HCT116 (cell line): ENCODE data around the gene PRSS36. TPM values are rescaled to one million over a fixed set of nuclear protein-coding genes. Genes with fewer than 3 reads are reported as not detected.

Experiments
- ATAC-seq: fragments of 200-7000 bp; cut with Tn5 transposase; 2 replicates; pipeline ENCODE4 v1.9.1; 2020; ENCODE audit warnings: mild to moderate bottlenecking, moderate library complexity
- BruUV-seq: library from RNA; stranded (reverse); fragments of 400-500 nt; replicated peaks from 2 replicates; lab custom pipeline; 2021; lab: Mats Ljungman, UMichigan
- CTCF ChIA-PET: fragments of 300-600 bp; sonication (Branson Sonifier 250); formaldehyde crosslinking; loops from one replicate; lab custom pipeline; 2021; ENCODE audit warnings: antibody characterized with exemption; lab: Charles Lee
- POLR2A ChIA-PET: fragments of 300-600, 350-600 bp; sonication (Branson Sonifier 250); formaldehyde crosslinking; loops from one replicate; lab custom pipeline; 2021; ENCODE audit warnings: antibody characterized with exemption; lab: Charles Lee
- RAD21 ChIA-PET, 2 experiments: fragments of 300-600 bp; sonication (Branson Sonifier 250); formaldehyde crosslinking; loops; one replicate each; lab custom pipeline; 2023; ENCODE audit warnings: low total read pairs in 2 of 2; ENCODE audit not compliant: uncharacterized antibody in 2 of 2, unreplicated experiment in 2 of 2, low non-redundant PET in 1 of 2; lab: Charles Lee
- DNase-seq: peaks from one replicate; pipeline ENCODE4 v3.0.0-alpha.2; 2010; ENCODE audit warnings: low read depth, low spot score
- H2AFZ ChIP-seq: fragments of 200-600 bp; shearing (Covaris generic), sonication (generic); 2 replicates; pipeline ENCODE4 v1.6.1; 2017; ENCODE audit warnings: low read depth, mixed run types, mixed read lengths, antibody characterized with exemption, low read length; ENCODE audit not compliant: poor library complexity, severe bottlenecking
- H3K27ac ChIP-seq: 2 replicates; pipeline ENCODE4 v1.5.1; 2012; ENCODE audit warnings: low read depth, low read length
- H3K27me3 ChIP-seq: fragments of 200-600 bp; sonication (generic); 2 replicates; pipeline ENCODE4 v1.6.1; 2016; ENCODE audit warnings: mixed run types, low read length, mixed read lengths; ENCODE audit not compliant: insufficient read depth
- H3K36me3 ChIP-seq, 2 experiments: fragments of 200-500 bp in 1 of 2; fragments of 200-600 bp in 1 of 2; sonication (Bioruptor generic) in 1 of 2; sonication (generic) in 1 of 2; 2 replicates each; pipeline versions ENCODE4 v1.5.1 to v1.6.1; 2014 to 2016; ENCODE audit warnings: low read length in 2 of 2, inconsistent platforms in 1 of 2, mixed read lengths in 1 of 2, mixed run types in 1 of 2; ENCODE audit not compliant: insufficient read depth in 2 of 2, control insufficient read depth in 1 of 2
- H3K4me1 ChIP-seq, 2 experiments: fragments of 200-600 bp in 1 of 2; sonication (generic) in 1 of 2; 2 replicates each; pipeline versions ENCODE4 v1.5.1 to v1.6.1; 2012 to 2017; ENCODE audit warnings: low read length in 2 of 2, inconsistent platforms in 1 of 2, mild to moderate bottlenecking in 1 of 2, mixed read lengths in 1 of 2, mixed run types in 1 of 2, moderate library complexity in 1 of 2; ENCODE audit not compliant: insufficient read depth in 2 of 2, control insufficient read depth in 1 of 2
- H3K4me2 ChIP-seq: fragments of 200-600 bp; sonication (generic); 2 replicates; pipeline ENCODE4 v1.6.1; 2017; ENCODE audit warnings: mixed run types, low read length, mixed read lengths
- H3K4me3 ChIP-seq, 2 experiments: fragments of 200-600 bp in 1 of 2; sonication (generic) in 1 of 2; replicated peaks in 1 of 2; 2 replicates each; pipeline ENCODE4 v1.5.1; 2011 to 2016; ENCODE audit warnings: low read length in 2 of 2, control low read depth in 1 of 2, low read depth in 1 of 2, mild to moderate bottlenecking in 1 of 2, mixed read lengths in 1 of 2, mixed run types in 1 of 2
- H3K79me2 ChIP-seq: fragments of 200-600 bp; sonication (generic); 2 replicates; pipeline ENCODE4 v1.6.1; 2017; ENCODE audit warnings: mild to moderate bottlenecking, mixed run types, low read length, moderate library complexity, mixed read lengths; ENCODE audit not compliant: insufficient read depth
- H3K9ac ChIP-seq: fragments of 200-600 bp; sonication (generic); 2 replicates; pipeline ENCODE4 v1.6.1; 2016; ENCODE audit warnings: low read length, mixed read lengths
- H3K9me2 ChIP-seq: fragments of 200-600 bp; sonication (generic), shearing (Covaris generic); 2 replicates; pipeline ENCODE4 v1.6.1; 2017; ENCODE audit warnings: mixed run types, mild to moderate bottlenecking, moderate library complexity; ENCODE audit not compliant: insufficient read depth
- H3K9me3 ChIP-seq, 2 experiments: fragments of 200-500 bp in 1 of 2; fragments of 200-600 bp in 1 of 2; sonication (Bioruptor generic) in 1 of 2; sonication (generic) in 1 of 2; 2 replicates each; pipeline ENCODE4 v1.6.1; 2014 to 2017; ENCODE audit warnings: low read length in 2 of 2, mixed read lengths in 2 of 2, inconsistent platforms in 1 of 2, low read depth in 1 of 2, mild to moderate bottlenecking in 1 of 2, mixed run types in 1 of 2, moderate library complexity in 1 of 2; ENCODE audit not compliant: control insufficient read depth in 1 of 2, insufficient read depth in 1 of 2
- H4K20me1 ChIP-seq: fragments of 200-600 bp; sonication (generic), shearing (Covaris generic); 2 replicates; pipeline ENCODE4 v1.6.1; 2017; ENCODE audit warnings: mixed run types, mild to moderate bottlenecking, moderate library complexity; ENCODE audit not compliant: insufficient read depth
- CBX3 ChIP-seq: IDR thresholded peaks from 2 replicates; pipeline ENCODE4 v1.6.1; 2012; ENCODE audit warnings: low read depth
- CEBPB ChIP-seq: IDR thresholded peaks from 2 replicates; pipeline ENCODE4 v1.6.1; 2012; ENCODE audit warnings: low read depth
- CTCF ChIP-seq, 3 experiments: fragments of 200-600 bp in 1 of 3; sonication (generic) in 1 of 3; IDR thresholded peaks in 2 of 3; conservative IDR thresholded peaks in 1 of 3; 2 replicates each; pipeline ENCODE4 v1.5.1; 2012 to 2017; ENCODE audit warnings: low read depth in 2 of 3, low read length in 2 of 3, antibody characterized with exemption in 1 of 3, borderline replicate concordance in 1 of 3, control low read depth in 1 of 3, mild to moderate bottlenecking in 1 of 3, mixed read lengths in 1 of 3, mixed run types in 1 of 3, moderate library complexity in 1 of 3; ENCODE audit not compliant: insufficient read depth in 1 of 3
- ELF1 ChIP-seq: IDR thresholded peaks from 2 replicates; pipeline ENCODE4 v1.6.1; 2012; ENCODE audit warnings: low read depth, borderline replicate concordance
- EZH2 ChIP-seq: fragments of 200-600 bp; sonication (generic); IDR thresholded peaks from 2 replicates; pipeline ENCODE4 v1.6.1; 2017; ENCODE audit warnings: antibody characterized with exemption, mixed run types
- FOSL1 ChIP-seq: IDR thresholded peaks from 2 replicates; pipeline ENCODE4 v1.6.1; 2012; ENCODE audit warnings: low read depth
- POLR2A ChIP-seq: IDR thresholded peaks from 2 replicates; pipeline ENCODE4 v1.7.0; 2011; ENCODE audit warnings: borderline replicate concordance; ENCODE audit not compliant: insufficient read depth, insufficient read length; ENCODE audit errors: extremely low read depth
- POLR2AphosphoS5 ChIP-seq: IDR thresholded peaks from 2 replicates; pipeline ENCODE4 v1.6.1; 2011; ENCODE audit warnings: mild to moderate bottlenecking, low read depth, low read length, moderate library complexity
- RAD21 ChIP-seq: IDR thresholded peaks from 2 replicates; pipeline ENCODE4 v1.6.1; 2012; ENCODE audit warnings: low read depth, mild to moderate bottlenecking
- SP1 ChIP-seq: IDR thresholded peaks from 2 replicates; pipeline ENCODE4 v1.6.1; 2012; ENCODE audit warnings: low read depth
- SRF ChIP-seq: IDR thresholded peaks from 2 replicates; pipeline ENCODE4 v1.6.1; 2012; ENCODE audit warnings: low read depth
- TCF7L2 ChIP-seq: IDR thresholded peaks from 2 replicates; pipeline ENCODE4 v1.7.0; 2011; ENCODE audit warnings: borderline replicate concordance, inconsistent platforms; ENCODE audit not compliant: insufficient read depth, insufficient read length; ENCODE audit errors: extremely low read depth
- YY1 ChIP-seq: IDR thresholded peaks from 2 replicates; pipeline ENCODE4 v1.6.1; 2011; ENCODE audit warnings: low read length, low read depth, moderate library complexity, mild to moderate bottlenecking; ENCODE audit not compliant: insufficient replicate concordance; ENCODE audit errors: extremely low read depth
- ZFX ChIP-seq: fragments of 450-650 bp; IDR thresholded peaks from 2 replicates; pipeline ENCODE4 v1.6.1; 2017
- ZNF274 ChIP-seq: fragments of 200-500 bp; sonication (Bioruptor generic); IDR thresholded peaks from 2 replicates; pipeline ENCODE4 v1.6.1; 2014; ENCODE audit warnings: mild to moderate bottlenecking, low read depth, low read length, inconsistent platforms
- intact Hi-C: fragments of 100-400 bp; cut with micrococcal nuclease; formaldehyde crosslinking; loops from 2 replicates; pipeline ENCODE4 v1.10.0; 2022
- total RNA-seq: library from RNA; stranded (reverse); gene quantifications from one replicate; pipeline ENCODE4 v1.2.1, GENCODE V29; 2021; ENCODE audit not compliant: unreplicated experiment
- TF ChIP-seq, protein P1 (sequence below): IDR thresholded peaks from 2 replicates; pipeline ENCODE4 v1.6.1; 2012

Gene PRSS36
- total RNA-seq, 1 experiment from 2014 or later, result not detected

- H3K27me3 ChIP-seq, result no peaks in the 10 kb centered on the region
- POLR2A ChIA-PET, result interaction anchor here (1.0 kb wide), 1 partner anchor 31 kb away, joined by 3 read pairs; the partner anchor contains the start of gene TRIM72
- DNase-seq (no peak), ATAC-seq (no peak)
- CTCF ChIA-PET, result no interaction called here
- H3K79me2 ChIP-seq, result peaks cover 74% of the 10 kb centered on the region
- H3K4me1 ChIP-seq, result peaks cover 10 to 26% of the 10 kb centered on the region in 2 experiments
- RAD21 ChIA-PET, result no interaction called here
- no peaks in the 10 kb centered on the region for H3K9me3 ChIP-seq
- no peak overlapping the region for H3K9ac ChIP-seq
- H3K27ac ChIP-seq, result no peak overlapping the region
- intact Hi-C loops, result no loop called here
- TF ChIP-seq SP1, result no peak
- TF ChIP-seq RAD21, result no peak
- no peak for TF ChIP-seq ELF1
- TF ChIP-seq SRF, result no peak
- BruUV-seq, result no TSS peak
- no peaks in the 10 kb centered on the region for H3K9me2 ChIP-seq
- peak overlapping the region; percentile 92 for H3K4me2 ChIP-seq
- H3K4me3 ChIP-seq, result 0 out of 4 replicates have a peak overlapping the region, but pooled peaks of 1 of the 2 experiments have one; percentile 90
- peaks cover 63% of the 10 kb centered on the region for H4K20me1 ChIP-seq
- H3K36me3 ChIP-seq, result peaks cover 44 to 62% of the 10 kb centered on the region in 2 experiments
- H2AFZ ChIP-seq, result no peak overlapping the region
Measured at GRCh38 chr16:31182391-31182790, 32.5 kb upstream of the PRSS36 start.

DNA sequence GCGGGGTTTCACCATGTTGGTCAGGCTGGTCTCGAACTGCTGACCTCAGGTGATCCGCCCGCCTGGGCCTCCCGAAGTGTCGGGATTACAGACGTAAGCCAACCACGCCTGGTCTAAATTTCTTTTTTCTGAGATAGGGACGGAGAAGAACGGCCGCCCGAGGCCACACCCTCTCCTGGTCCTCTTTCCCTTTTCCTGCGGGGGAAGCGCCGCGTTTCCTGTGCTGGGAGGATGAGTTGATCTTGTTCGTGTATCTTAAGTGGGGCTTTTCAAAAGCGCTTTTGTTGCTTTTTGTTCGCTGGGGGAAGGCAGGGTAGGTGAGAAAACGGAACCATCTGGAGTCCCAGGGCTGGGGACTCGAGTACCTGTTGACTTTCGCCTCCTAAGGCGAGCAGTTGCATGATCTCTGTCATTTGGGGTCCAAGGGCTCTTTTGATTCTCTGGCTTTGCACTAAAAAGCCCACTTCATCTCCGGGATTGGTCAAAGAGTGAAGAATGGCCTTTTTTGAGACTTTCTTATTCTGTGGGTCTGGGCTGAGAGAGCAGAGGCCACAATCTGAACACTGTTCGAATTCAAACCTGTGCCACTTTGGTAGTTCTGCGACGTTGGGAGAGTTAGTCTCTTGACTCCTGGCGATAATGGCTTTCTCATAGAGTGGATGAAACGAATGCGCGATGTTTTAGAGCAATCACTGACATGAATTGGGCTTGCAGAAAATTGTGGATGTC lies 31.4 kb upstream of the PRSS36 start:
- H3K9me2 ChIP-seq, result no peaks in the 10 kb centered on the region
- ChIA-PET RAD21 (no interaction called here), POLR2A (interaction anchor here (0.7 to 2.1 kb wide), 11 partner anchors 8 to 108 kb away, joined by 3 to 17 read pairs (median 8); partner anchors contain the start of genes KAT8, TRIM72 and ZNF668), CTCF (interaction anchor here (1.0 kb wide), 1 partner anchor 39 kb away, joined by 7 read pairs; no protein-coding TSS in a partner anchor)
- no peaks in the 10 kb centered on the region for H3K9me3 ChIP-seq
- TF ChIP-seq SP1, result no peak
- TF ChIP-seq YY1, result no peak
- TF ChIP-seq POLR2AphosphoS5, result no peak
- no peak for TF ChIP-seq EZH2
- TF ChIP-seq, protein P1, sequence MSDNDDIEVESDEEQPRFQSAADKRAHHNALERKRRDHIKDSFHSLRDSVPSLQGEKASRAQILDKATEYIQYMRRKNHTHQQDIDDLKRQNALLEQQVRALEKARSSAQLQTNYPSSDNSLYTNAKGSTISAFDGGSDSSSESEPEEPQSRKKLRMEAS, result no peak
- TF ChIP-seq CEBPB, result no peak
- TF ChIP-seq POLR2A, result no peak
- TF ChIP-seq ZFX, result no peak
- TF ChIP-seq ZNF274, result no peak
- no peak for TF ChIP-seq CTCF (IDR thresholded peaks at IDR 0.05 in 2 of 3, conservative IDR thresholded peaks at IDR 0.05 in 1 of 3; ENCODE audit: borderline replicate concordance in 1 of 3, insufficient read depth in 1 of 3, low read depth in 2 of 3, low read length in 2 of 3)
- TF ChIP-seq FOSL1, result no peak
- no peak for TF ChIP-seq SRF
- no peak for TF ChIP-seq CBX3
- TF ChIP-seq ELF1, result no peak
- TF ChIP-seq RAD21, result no peak
- no peak for TF ChIP-seq TCF7L2
- no peaks in the 10 kb centered on the region for H3K27me3 ChIP-seq
- peaks cover 63% of the 10 kb centered on the region for H3K79me2 ChIP-seq
- DNase-seq (no peak), ATAC-seq (no peak)
- TSS peak; percentile 37 for BruUV-seq
- peaks cover 51% of the 10 kb centered on the region for H4K20me1 ChIP-seq
- peaks cover 10 to 26% of the 10 kb centered on the region in 2 experiments for H3K4me1 ChIP-seq
- peak overlapping the region; percentile 92 for H3K4me2 ChIP-seq
- peaks cover 33 to 51% of the 10 kb centered on the region in 2 experiments for H3K36me3 ChIP-seq
- intact Hi-C loops, result no loop called here
- H2AFZ ChIP-seq, result no peak overlapping the region
- peak overlapping the region; percentile 90 to 93 for H3K4me3 ChIP-seq
- H3K9ac ChIP-seq, result peak overlapping the region; percentile 98
- H3K27ac ChIP-seq, result peak overlapping the region; percentile 92
